Trophoblast cell (in vitro differentiated cells and primary cell): ENCODE results near the gene LMF1.

Experiments used
- DNase-seq, 2 donors: peaks; one replicate each; pipeline ENCODE4 v3.0.0-alpha.2; 2016
- H2AFZ ChIP-seq: 2 replicates; pipeline ENCODE4 v1.6.1; 2013; ENCODE audit warnings: low read length, moderate library complexity, mild to moderate bottlenecking; ENCODE audit not compliant: insufficient read depth, poor library complexity
- H2AK5ac ChIP-seq: 2 replicates; pipeline ENCODE4 v1.6.1; 2013; ENCODE audit warnings: mild to moderate bottlenecking, low read length
- H2BK120ac ChIP-seq: 2 replicates; pipeline ENCODE4 v1.6.1; 2013; ENCODE audit warnings: low read length, mild to moderate bottlenecking, moderate library complexity; ENCODE audit not compliant: insufficient read depth, poor library complexity
- H2BK12ac ChIP-seq: 2 replicates; pipeline ENCODE4 v1.6.1; 2013; ENCODE audit warnings: mild to moderate bottlenecking, low read length, moderate library complexity
- H2BK5ac ChIP-seq: 2 replicates; pipeline ENCODE4 v1.6.1; 2013; ENCODE audit warnings: low read length, low read depth, moderate library complexity, mild to moderate bottlenecking; ENCODE audit not compliant: poor library complexity
- H3K14ac ChIP-seq: 2 replicates; pipeline ENCODE4 v1.6.1; 2013; ENCODE audit warnings: mild to moderate bottlenecking, low read length
- H3K18ac ChIP-seq: 2 replicates; pipeline ENCODE4 v1.6.1; 2013; ENCODE audit warnings: mild to moderate bottlenecking, low read length
- H3K23ac ChIP-seq: 2 replicates; pipeline ENCODE4 v1.6.1; 2013; ENCODE audit warnings: low read length
- H3K27ac ChIP-seq: 2 replicates; pipeline ENCODE4 v1.5.1; 2013; ENCODE audit warnings: low read depth, mild to moderate bottlenecking, inconsistent platforms, low read length, moderate library complexity
- H3K27me3 ChIP-seq: 2 replicates; pipeline ENCODE4 v1.6.1; 2013; ENCODE audit warnings: inconsistent platforms, mild to moderate bottlenecking, low read length, moderate library complexity; ENCODE audit not compliant: insufficient read depth
- H3K36me3 ChIP-seq, 2 experiments: 1 replicate in 1 of 2; 2 replicates in 1 of 2; pipeline ENCODE4 v1.6.1; 2013; ENCODE audit warnings: low read length in 2 of 2, mild to moderate bottlenecking in 2 of 2, moderate library complexity in 1 of 2; ENCODE audit not compliant: insufficient read depth in 2 of 2, control insufficient read depth in 1 of 2
- H3K4ac ChIP-seq: 2 replicates; pipeline ENCODE4 v1.6.1; 2013; ENCODE audit warnings: low read depth, mild to moderate bottlenecking, low read length, moderate library complexity
- H3K4me1 ChIP-seq, 2 experiments: 1 replicate in 1 of 2; 2 replicates in 1 of 2; pipeline ENCODE4 v1.6.1; 2013; ENCODE audit warnings: low read length in 2 of 2, mild to moderate bottlenecking in 2 of 2, moderate library complexity in 1 of 2; ENCODE audit not compliant: insufficient read depth in 2 of 2, control insufficient read depth in 1 of 2
- H3K4me2 ChIP-seq: 2 replicates; pipeline ENCODE4 v1.6.1; 2013; ENCODE audit warnings: inconsistent platforms, mild to moderate bottlenecking, low read length, moderate library complexity
- H3K4me3 ChIP-seq: 2 replicates; pipeline ENCODE4 v1.5.1; 2013; ENCODE audit warnings: mild to moderate bottlenecking, low read depth, low read length, inconsistent platforms
- H3K79me1 ChIP-seq: one replicate; pipeline ENCODE4 v1.6.1; 2013; ENCODE audit warnings: low read length
- H3K79me2 ChIP-seq: 2 replicates; pipeline ENCODE4 v1.6.1; 2013; ENCODE audit warnings: low read length, mild to moderate bottlenecking; ENCODE audit not compliant: control insufficient read depth, insufficient read depth, poor library complexity
- H3K9ac ChIP-seq: 2 replicates; pipeline ENCODE4 v1.6.1; 2013; ENCODE audit warnings: mild to moderate bottlenecking, low read length
- H3K9me3 ChIP-seq: 2 replicates; pipeline ENCODE4 v1.6.1; 2013; ENCODE audit warnings: low read depth, mild to moderate bottlenecking, control low read depth, inconsistent platforms, low read length; ENCODE audit not compliant: insufficient read depth
- H4K12ac ChIP-seq: 2 replicates; pipeline ENCODE4 v1.6.1; 2013; ENCODE audit warnings: low read depth, mild to moderate bottlenecking, low read length, moderate library complexity
- H4K8ac ChIP-seq: 2 replicates; pipeline ENCODE4 v1.6.1; 2013; ENCODE audit warnings: low read depth, mild to moderate bottlenecking, low read length, moderate library complexity
- H4K91ac ChIP-seq: one replicate; pipeline ENCODE4 v1.6.1; 2013; ENCODE audit warnings: low read depth, mild to moderate bottlenecking, low read length, moderate library complexity
- whole genome bisulfite sequencing: extraction: QIAGEN DNeasy Blood & Tissue Kit; methylation state at CpG from one replicate; pipeline ENCODE4 v1.1.7; 2013; ENCODE audit warnings: missing lambda C conversion rate; ENCODE audit not compliant: insufficient read length, insufficient coverage; ENCODE audit errors: extremely low coverage; 5-methylcytosine and 5-hydroxymethylcytosine counted together

Gene LMF1

DNA sequence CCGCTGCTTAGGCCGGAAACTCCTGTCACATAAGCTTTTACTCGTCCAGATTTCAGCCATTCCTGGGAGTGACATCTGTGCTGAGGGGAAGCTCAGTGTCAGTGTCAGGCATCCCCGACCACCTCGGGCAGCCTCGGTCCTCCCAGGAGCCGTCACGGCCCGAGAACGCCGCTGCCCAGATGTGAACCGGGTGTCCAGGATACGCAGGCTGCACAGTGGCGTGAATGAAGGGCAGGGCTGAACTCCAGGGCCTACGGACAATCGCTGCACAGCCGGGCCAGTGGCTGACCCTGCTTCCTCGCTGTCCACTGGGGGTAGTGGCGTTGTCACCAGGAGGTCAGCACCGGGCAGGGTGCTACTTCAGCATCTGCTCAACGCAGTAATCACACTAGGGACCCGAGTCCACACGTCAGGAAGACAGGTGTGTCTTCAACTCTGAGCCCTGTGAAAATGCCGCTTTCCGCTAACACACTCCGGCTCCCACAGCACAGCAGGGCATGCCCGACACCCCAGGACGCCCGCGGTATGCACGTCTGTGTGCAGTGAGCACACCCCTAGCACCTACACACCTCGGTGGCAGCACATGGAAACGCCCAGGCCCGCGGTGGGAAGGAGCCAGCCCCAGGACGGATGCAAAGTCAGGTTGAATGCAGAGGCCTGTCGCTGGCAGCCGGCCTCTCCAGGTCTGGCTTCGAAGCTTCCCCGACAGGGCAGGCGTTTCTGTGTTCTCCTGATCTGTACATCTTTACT lies 3.1 kb downstream of the LMF1 start:
- no peak overlapping the region for H4K8ac ChIP-seq
- H3K4ac ChIP-seq: no peak overlapping the region
- H3K79me2 ChIP-seq: peaks cover 7% of the 10 kb centered on the region
- H3K27ac ChIP-seq: no peak overlapping the region
- DNase-seq: no peak
- H2BK5ac ChIP-seq: no peak overlapping the region
- H3K23ac ChIP-seq: no peak overlapping the region
- peaks cover 0 to 2% of the 10 kb centered on the region in 2 experiments for H3K36me3 ChIP-seq
- H2AFZ ChIP-seq: no peak overlapping the region
- H4K12ac ChIP-seq: no peak overlapping the region
- H3K14ac ChIP-seq: no peak overlapping the region
- H2BK12ac ChIP-seq: no peak overlapping the region
- no CpG with 5 or more reads among the region's 41 CpGs for WGBS
- H4K91ac ChIP-seq: no peak overlapping the region
- H3K9me3 ChIP-seq: peaks cover 24% of the 10 kb centered on the region
- no peak overlapping the region for H2BK120ac ChIP-seq
- H3K27me3 ChIP-seq: no peaks in the 10 kb centered on the region
- peaks cover 9 to 11% of the 10 kb centered on the region in 2 experiments for H3K4me1 ChIP-seq
- peak overlapping the region; percentile 11 for H3K4me3 ChIP-seq
- no peak overlapping the region for H3K18ac ChIP-seq
- H2AK5ac ChIP-seq: no peak overlapping the region
- no peak overlapping the region for H3K9ac ChIP-seq
- H3K79me1 ChIP-seq: peaks cover 6% of the 10 kb centered on the region
- H3K4me2 ChIP-seq: no peak overlapping the region

GRCh38 chr16:967077-967541 lies 3.7 kb downstream of the LMF1 start:
- Histone ChIP-seq H3K9me3 (peaks cover 26% of the 10 kb centered on the region), H2BK12ac (no peak overlapping the region), H3K4me1 (peaks cover 9 to 11% of the 10 kb centered on the region in 2 experiments), H3K27me3 (no peaks in the 10 kb centered on the region), H3K4ac (no peak overlapping the region), H3K9ac (no peak overlapping the region), H4K91ac (no peak overlapping the region), H3K27ac (no peak overlapping the region), H3K23ac (no peak overlapping the region), H2BK120ac (no peak overlapping the region), H3K79me1 (peaks cover 6% of the 10 kb centered on the region), H3K18ac (no peak overlapping the region), H3K4me2 (no peak overlapping the region), H2AFZ (no peak overlapping the region), H2AK5ac (no peak overlapping the region), H3K79me2 (peaks cover 7% of the 10 kb centered on the region), H3K14ac (no peak overlapping the region), H2BK5ac (no peak overlapping the region), H4K8ac (no peak overlapping the region), H4K12ac (no peak overlapping the region), H3K36me3 (peaks cover 0 to 2% of the 10 kb centered on the region in 2 experiments), H3K4me3 (no peak overlapping the region)
- no peak for DNase-seq
- no CpG with 5 or more reads among the region's 20 CpGs for WGBS

- WGBS: no CpG with 5 or more reads among the region's 10 CpGs
- H3K79me1 ChIP-seq: peaks cover 6% of the 10 kb centered on the region
These were observed 4.3 kb downstream of the LMF1 start for GRCh38 chr16:966505-966904.

DNA sequence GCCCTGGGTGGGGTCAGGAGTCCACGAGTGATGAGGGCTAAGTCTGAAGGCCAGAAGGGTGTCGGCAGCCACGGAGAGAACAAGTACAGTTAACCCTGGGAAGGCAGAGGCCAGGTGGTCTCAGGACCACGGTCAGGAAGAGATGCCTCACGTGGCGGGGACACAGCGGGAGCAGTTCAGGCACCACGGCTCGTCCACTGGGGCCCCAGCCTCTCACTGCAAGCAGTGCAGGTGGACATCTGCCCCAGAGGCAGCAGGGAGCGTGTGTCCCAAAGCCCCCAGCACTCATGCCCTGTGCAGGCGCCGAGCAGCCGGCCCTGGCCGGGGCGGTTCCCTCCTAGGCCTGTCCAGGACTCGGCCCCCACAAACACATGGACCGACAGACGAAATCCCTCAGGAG lies 4.7 kb downstream of the LMF1 start:
- Histone ChIP-seq H3K14ac (no peak overlapping the region), H2BK5ac (no peak overlapping the region), H3K27me3 (no peaks in the 10 kb centered on the region), H3K4ac (no peak overlapping the region), H3K79me2 (peaks cover 7% of the 10 kb centered on the region), H2AK5ac (no peak overlapping the region), H2BK120ac (no peak overlapping the region), H4K8ac (no peak overlapping the region), H3K23ac (no peak overlapping the region), H2AFZ (no peak overlapping the region), H4K91ac (no peak overlapping the region), H3K4me1 (peaks cover 6 to 7% of the 10 kb centered on the region in 2 experiments), H3K27ac (no peak overlapping the region), H4K12ac (no peak overlapping the region), H3K79me1 (peaks cover 6% of the 10 kb centered on the region), H3K9me3 (peaks cover 21% of the 10 kb centered on the region), H3K18ac (no peak overlapping the region), H3K9ac (no peak overlapping the region), H3K4me2 (no peak overlapping the region), H3K4me3 (no peak overlapping the region), H3K36me3 (peaks cover 0 to 2% of the 10 kb centered on the region in 2 experiments), H2BK12ac (no peak overlapping the region)
- DNase-seq: no peak
- WGBS: no CpG with 5 or more reads among the region's 18 CpGs

More at GRCh38 chr16:966505-966904, 4.3 kb downstream of the LMF1 start:
- Histone ChIP-seq H3K9me3 (peaks cover 25% of the 10 kb centered on the region), H3K23ac (no peak overlapping the region), H3K4ac (no peak overlapping the region), H2AK5ac (no peak overlapping the region), H3K79me2 (peaks cover 7% of the 10 kb centered on the region), H3K27ac (no peak overlapping the region), H3K36me3 (peaks cover 0 to 2% of the 10 kb centered on the region in 2 experiments), H3K14ac (no peak overlapping the region), H3K27me3 (no peaks in the 10 kb centered on the region), H3K4me1 (peaks cover 9 to 11% of the 10 kb centered on the region in 2 experiments), H3K18ac (no peak overlapping the region), H2AFZ (no peak overlapping the region), H2BK120ac (no peak overlapping the region), H4K12ac (no peak overlapping the region), H2BK12ac (no peak overlapping the region), H3K9ac (no peak overlapping the region), H4K8ac (no peak overlapping the region), H2BK5ac (no peak overlapping the region), H4K91ac (no peak overlapping the region), H3K4me2 (no peak overlapping the region), H3K4me3 (no peak overlapping the region)
- DNase-seq: no peak
